ENCODE results near the gene IGSF5.

- TF ChIP-seq CTCF (IDR thresholded peaks at IDR 0.05; ENCODE audit: insufficient read depth, low read depth, low read length) (no peak), EZH2 (IDR thresholded peaks at IDR 0.05; ENCODE audit: insufficient read depth, low read length) (no peak)
Measured at GRCh38 chr21:39776589-39776988, 31.6 kb downstream of the IGSF5 start.
